HG03354 (cell line): ENCODE measurements around the gene LAD1.

Experiments used
- ATAC-seq: cut with Tn5 transposase; IDR thresholded peaks from one replicate; pipeline ENCODE4 v1.9.1; 2021; ENCODE audit warnings: mild to moderate bottlenecking; ENCODE audit not compliant: unreplicated experiment, poor library complexity, severe bottlenecking

LAD1 gene

DNA sequence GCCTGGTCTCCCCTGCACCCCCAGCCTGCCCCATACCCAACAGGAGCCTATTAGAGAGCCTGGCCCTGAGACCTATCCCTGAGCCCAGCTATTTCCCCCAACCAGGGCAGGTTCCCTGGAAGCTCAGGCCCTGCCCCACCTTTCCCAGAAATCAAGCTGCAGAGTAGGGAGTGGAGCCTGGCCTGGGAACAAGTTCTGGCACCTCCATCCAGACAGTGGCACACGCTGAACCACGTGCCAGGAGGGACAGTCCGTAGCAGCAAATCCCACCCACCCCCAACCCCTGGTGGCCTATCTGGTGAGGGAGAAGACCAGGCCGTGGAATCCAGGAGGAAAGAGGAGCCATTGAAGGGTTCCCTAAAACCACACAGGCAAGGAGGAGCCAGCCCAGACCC is 44.2 kb downstream of the LAD1 start:
- no peak for ATAC-seq

DNA sequence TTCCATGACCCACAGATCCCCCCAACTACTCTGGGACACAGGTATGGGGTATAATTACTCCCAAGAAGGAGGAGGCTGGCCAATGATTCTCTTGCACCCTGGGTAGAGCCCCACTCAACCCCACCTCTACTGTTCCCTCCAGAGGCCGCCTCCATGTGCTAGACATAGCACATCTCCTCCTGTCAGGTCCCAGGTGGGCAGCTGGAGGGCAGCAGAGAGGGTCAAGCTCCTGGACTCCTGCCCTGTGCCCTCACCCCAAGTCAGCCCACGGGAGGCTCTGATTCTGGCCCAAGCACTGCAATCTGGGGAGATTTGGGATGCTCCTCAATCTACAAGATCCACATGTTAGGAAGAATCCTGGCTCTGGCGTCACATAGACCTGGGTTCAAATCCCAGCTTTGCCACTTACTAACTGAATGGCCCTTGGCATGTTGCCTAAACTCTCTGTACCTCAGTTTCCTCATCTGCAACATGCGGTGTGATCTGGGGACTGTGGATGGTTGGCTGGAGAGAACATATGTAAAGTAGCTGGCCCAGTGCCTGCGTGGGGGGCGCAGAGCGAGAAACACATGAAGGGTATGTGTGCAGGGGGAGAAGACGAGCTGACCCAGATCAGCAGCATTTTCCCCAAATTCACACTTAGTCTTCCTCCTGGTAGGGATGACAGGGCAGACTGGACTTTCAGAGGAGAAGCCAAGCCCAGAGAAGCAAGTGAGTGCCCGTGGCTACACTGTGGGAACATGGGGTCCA is 44.8 kb downstream of the LAD1 start:
- ATAC-seq = no peak

DNA sequence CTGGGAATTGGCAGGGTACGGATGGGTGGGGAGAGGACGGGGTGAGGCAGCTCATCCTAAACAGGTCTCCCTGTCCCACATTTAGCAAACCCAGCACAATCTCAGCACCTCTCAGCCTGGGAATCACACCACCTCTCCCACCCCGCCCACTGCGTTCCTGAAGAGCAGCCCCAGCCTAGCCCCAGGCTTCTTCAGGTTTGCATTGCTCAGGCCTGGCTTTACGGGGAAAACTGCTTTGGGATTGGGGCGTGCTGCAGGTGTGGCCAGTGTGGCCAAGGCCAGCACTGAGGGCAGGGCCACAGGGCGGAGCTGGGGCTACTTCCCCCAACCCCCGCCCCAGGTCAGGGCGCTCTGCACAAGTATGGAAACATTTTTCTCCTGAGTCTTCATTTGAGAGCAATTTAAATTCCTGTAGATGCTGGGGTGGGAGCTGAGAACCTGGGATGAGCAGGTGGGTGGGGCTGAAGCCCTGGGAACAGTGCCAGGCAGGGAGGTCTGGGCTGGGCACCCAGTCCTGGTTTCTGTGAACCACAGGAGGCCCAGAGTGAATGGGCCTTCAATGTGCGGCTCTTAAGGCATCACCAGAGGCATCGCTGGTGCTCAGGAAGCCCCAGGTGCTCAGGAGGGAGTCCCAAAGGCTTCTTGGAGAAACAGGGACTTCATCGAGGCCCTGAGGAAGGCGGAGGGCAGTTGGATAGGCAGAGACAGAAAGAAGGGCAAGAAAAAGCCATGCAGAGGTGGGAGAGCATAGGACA is 45.8 kb downstream of the LAD1 start:
- ATAC-seq = no peak

DNA sequence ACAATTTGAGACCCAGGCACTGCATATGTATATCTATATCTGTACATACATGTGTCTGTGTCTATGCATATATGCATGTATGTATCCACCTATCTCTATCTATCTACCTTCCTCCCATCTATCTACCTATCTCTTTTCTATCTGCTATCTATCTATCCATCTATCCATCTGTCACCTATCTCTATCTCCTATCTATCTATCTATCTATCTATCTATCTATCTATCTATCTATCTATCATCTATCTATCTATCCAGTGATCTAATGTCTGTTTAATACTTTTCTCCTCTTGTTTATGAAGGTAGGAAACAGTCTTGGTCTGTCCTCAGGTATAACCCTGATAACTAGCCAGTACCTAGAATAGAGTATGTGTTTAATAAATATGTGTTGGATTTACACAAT is 47.5 kb downstream of the LAD1 start:
- ATAC-seq = no peak

DNA sequence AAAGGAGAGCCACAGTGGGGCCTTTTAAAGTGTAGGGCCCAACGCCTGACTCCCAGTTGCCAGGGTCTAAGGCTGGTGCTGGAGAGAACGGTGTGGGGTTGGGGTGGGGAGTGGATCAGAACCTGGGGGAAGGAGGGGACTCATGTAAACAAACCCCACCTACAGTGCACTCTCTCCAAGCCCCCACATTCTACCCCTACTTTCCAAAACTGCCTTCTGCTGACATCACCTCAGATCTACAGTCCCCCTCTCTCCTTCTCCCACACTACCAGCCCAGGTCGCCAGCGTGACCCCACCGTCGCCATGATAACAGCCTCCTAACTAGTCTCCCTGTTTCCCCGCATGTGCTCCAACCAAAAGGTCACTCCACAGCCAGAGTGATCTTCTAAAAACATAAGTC is 48.2 kb downstream of the LAD1 start:
- no peak for ATAC-seq

DNA sequence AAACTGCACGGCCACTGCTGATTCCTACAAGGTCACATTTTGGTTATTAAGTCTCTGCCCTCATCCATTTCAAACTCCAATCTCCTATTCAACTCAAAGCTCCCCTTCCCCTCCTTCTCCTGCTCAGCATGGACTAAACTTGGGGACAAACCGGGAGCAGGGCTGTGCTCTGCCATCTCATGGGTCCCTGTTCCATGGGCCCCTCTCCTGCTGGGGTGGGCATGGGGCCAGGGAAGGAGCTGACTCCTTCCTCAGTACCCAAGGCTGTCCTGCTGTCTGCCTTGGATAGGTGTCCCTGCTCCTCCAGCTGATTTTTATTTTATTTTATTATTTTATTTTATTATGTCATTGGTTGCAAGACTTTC is 48.8 kb downstream of the LAD1 start:
- ATAC-seq = no peak

DNA sequence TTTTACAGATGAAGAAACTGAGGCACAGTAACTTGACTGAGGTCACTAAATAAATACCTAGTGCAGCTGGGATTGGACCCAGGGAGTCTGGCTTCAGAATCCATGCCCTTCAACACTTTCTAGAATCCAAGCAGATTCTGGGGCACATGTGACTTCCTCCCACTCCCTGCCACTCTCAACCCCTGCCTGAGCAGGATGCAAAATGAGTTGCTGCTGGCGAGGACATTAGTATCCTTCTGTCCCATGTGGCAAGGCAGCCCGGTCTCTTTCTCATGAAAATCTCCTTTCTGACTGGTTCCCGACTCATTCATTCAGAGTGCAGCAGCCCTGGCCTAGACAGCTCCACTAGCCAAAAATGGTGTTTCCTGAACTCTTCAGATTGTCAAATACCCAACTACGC is 50.0 kb downstream of the LAD1 start:
- ATAC-seq = no peak

DNA sequence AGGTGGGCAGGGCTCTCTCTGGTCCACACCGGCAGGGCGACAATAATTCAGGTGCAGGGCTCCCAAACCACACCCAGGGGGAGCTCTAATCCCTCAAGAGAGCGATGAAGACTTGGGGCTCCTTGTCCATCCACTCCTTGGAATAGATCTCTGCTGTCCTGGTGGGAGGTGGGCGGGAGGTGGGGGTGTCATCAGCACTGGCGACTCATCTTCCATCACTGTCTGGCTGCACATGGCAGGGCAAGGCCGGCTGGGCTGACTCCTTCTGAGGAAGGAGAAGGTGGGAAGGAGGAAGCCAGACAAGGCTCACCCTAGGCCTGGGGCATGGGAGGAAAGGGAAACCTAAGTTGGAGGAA is 50.9 kb downstream of the LAD1 start:
- no peak for ATAC-seq

DNA sequence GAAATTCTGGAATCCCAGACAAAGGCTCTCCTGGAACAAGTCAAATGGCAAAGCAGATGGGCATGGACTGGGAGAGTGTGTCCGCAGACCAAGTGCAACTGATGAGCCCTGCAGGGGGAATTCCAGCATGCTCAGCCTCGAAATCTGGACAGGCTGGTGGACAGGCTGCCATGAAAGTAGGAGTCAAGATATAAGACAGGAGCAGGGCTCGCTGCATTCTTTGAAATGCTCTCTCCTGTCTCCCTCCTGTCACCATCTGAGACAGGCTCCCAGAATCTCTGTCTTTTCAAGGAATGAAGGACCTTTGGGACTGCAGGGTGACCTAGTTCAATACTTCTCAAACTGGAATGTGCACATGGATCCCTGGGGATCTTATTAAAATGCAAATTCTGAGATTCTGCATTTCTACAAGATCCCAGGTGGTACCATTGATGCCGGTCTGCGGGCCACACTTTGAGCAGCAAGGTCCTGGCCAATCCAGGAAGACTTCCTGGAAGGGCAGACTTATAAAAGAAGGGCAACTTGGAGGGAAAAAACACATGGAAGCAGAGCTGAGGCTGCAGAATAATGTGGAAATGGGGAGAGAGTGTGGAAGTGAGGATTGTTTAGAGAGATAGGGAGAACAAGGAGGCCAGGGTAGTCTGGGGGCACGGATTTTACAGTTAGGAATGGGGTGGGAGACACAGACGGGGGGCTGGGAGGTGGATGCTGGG is 51.5 kb downstream of the LAD1 start:
- no peak for ATAC-seq

DNA sequence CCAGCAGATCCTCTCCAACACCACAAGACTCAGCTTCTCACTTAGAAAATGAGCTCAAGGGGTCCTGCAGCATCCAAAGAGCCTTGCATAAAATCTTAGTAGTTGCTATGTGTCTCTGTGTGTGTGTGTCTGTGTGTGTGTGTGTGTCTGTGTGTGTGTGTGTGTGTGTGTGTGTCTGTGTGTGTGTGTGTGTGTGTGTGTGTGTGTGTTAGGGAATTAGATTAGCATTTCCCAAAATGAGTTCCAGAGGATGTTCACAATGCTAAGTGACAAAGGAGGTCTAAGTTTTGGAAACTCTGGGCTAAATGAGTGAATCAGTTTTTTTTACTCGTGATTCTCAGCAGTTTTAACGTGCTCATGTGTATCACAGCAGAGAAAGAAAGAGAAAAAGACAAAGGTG is 52.1 kb downstream of the LAD1 start:
- no peak for ATAC-seq

DNA sequence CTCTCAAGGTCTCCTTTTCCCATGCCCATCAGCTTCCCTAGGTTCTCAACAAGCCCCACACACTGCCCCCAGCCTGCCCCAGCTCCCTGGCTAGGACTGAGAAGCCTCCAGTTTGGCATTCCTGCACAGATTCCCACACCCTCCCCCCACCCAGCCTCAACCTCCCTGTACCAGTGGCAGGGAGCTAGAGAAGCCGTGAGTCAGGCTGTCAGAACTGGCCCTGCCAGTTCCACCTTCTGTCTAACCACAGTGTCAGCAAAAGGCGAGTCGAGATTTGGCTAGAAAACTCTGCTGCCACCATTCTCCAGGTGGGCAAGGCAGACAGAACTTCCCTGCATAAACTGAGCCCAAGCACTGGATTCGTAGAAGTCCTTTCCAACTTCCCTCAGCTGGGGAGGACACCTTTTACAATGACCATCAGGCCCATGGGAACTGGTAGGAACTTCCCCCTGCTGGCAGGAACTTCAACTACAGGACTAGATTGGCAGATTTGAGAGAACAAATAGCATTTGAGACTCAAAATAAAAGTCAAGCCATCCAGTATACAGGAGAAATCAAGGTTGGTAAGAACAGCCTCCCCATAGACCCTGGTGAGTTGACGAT is 52.7 kb downstream of the LAD1 start:
- ATAC-seq = no peak

DNA sequence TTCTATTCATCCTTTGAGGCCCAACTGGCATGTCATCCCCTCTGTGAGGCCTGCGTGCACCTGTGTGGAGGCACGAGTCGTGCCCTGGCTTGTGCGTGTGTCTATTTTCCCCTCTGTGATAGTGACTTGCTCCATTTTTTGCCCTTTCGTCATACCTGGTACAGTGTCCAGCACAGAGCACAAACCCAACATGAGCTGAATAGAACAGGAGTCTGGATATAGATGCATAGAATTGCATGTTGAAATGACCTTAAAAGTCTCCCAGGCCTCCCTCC is 54.1 kb downstream of the LAD1 start:
- no peak for ATAC-seq

DNA sequence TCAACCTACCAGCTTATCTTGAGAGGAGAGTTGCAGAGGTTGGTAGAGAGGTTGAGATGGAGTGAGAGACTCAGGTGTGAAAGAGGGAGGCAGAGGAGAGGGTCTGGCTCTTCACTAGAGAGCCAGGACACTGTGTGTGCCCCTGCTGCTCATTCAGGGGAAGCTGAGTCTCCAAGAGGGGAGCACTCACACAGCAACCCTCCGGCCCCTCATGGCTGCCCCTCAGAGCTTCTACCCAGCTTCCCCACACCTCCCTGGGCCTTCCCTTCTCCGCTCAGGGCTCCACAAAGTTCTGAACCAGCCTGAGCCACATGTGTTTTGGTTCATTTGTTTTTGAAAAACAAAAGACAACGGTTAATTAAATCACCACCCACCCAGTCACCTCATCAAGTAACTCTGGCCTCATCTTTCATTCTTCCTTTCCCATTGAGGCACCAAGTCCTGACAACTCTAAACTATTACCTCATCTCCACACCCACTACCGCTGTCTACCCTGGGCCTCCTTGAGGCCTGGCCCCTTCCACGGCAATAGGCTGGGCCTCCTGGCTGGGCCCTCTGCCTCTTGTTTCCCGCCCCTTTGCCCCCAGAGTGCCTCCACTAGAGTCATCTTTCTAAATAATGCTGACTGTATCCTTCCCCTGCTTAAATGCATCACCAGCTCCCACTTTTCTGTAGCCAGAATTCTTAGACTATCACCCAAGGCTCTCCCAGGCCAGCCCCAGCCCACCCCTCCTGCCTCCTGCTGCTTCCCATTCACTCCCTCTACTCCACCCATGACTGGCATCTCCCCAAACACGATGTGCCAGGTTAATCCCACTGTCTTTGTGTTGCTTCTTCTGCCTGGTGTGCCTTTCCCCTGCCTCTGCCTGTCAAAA is 54.7 kb downstream of the LAD1 start:
- no peak for ATAC-seq

DNA sequence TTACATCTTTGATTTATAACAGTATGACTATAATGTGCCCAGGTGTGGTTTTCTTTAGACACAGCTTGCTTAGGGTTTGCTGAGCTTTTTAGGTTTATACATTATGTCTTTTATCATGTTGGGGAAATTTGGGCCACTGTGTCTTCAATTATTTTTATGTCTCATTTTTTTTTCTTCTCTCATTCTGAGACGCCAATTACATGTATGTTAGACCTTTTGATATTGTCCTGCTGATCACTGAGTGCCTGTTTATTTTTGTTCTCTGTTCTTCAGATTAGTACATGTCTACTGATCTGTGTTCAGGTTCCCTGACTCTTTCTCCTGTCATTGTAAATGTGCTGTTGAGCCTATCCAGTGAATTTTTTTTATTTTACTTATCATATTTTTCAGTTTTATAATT is 57.7 kb downstream of the LAD1 start:
- ATAC-seq = no peak

DNA sequence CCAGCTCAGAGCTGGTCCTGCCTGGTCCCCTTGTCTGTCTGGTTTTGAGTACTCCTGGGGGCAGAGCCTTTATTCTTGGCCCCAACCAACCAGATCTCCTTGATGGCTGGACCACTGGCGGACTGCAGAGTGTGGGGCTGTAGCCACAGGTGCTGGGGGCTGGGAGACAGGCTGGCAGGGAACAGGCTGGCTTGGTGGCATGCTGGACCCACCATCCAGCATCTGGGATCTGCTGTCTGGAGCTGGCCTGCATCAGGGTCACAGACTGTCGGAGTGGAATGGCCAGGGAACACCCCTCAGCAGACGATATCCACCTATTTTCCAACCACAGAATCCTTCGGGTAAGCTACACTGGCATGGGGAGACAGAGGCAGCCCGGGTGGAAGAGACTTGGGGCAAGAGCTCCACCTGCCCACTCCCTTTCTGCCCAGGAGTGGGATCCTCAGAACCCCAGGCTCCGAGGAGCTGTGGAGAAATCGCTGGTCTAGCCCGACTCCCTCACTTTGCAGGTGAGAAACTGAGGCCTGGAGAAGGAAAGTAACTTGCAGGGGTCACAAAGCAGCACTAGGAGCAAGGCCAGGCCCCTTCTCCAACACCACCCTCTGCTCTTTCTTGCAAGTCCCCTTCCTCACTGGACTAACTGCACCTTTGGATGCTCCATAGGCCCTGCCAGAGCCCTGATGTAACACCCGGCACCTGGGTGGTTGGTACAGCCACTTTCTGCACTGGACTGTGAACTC is 62.2 kb downstream of the LAD1 start:
- ATAC-seq = no peak

DNA sequence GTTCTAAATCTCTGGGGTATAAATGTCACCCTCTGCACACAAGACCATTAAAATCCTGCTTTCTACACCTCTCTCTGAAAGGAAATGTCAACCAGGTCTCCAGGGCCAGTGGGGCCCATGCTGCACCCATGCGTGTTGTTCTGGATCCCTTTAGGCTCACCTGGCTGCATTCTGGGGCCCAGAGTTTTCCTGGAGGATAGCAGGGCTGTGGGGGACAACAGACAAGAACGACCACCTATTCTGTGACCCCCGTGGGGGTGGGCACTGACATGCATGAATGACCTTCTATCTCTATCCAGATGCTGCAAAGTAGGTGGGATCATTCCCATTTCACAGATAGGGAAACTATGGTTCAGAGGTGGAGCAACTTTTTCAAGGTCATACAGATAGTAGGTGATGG is 63.2 kb downstream of the LAD1 start:
- ATAC-seq = no peak

DNA sequence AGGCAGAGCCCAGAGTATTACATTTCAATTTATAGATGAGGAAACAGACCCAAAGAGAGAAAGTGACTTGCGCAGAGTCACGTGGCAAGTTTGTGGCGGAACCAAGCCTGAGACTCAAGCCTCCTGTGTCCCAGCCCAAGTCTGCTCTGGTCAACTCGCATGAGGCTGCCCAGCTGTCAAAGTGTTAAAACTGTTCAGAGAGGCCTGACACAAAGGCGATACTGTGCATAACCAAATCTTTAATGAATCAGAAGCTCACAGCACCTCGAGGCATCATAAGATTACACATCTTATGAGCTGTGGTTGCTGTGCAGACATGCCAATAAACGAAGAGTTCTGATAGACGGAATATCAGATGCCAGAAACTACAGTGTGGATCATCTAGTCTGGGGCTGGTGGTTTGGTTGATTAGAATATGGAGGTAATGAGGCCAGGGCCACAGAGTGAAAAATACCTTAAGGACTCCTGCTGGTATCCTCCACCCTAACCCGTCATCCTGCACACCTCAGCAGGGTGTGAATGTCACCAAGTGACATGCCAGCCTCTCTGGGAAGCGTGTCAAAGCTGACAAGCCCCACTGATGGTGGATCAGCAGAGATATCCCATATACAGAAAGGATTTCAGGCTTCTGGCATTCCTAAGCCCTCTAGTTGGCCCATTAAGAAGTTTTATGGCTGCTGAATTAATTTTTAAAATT is 63.8 kb downstream of the LAD1 start:
- ATAC-seq = no peak

DNA sequence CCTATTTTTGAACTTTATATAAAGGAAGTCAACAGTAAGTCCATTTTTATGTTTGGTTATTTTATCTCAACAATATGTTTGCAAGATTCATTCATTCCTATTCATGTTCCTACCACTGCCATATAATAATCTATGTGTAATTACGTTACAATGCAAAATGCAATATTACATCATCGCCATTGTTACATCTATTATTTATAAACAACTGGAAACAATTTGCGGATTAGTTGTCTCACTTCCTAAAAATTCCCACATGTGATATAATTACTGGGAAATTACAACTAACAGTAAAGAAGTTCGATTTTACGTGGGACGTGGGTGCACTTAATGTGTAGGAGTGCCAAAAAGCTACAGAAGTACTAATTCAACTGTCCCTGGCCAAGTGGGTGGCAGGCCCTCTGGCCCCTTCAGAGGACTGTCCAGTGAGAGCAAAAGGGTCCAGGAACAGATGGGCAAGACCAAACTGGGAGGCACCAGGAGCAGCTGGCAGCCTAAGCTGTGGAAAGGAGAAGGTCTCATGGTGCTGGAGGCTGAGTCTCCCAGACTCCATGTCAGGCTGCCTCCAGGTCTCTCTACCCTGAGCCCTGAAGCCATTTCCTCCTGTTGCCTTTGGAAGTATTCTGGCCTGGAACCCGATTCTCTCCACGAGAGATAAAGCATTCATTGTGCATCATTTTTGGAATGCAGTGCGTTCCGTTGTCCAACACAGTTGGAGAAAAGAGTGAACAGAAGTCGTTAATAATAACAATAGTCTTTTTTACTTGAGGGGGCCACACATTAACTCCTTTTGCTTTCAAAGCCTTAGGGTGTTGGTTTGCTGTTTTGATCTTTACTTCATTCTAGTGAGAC is 64.6 kb downstream of the LAD1 start:
- ATAC-seq = no peak
